Measurements from ENCODE around the gene BEND2. TPM values are rescaled to one million over a fixed set of nuclear protein-coding genes. Genes with fewer than 3 reads are reported as not detected.

Gene BEND2
- total RNA-seq, 2 donors from 2014 or later: under 0.01 TPM; not detected in 1

- Histone ChIP-seq H3K36me3 (replicated peaks in 1 of 2; ENCODE audit: insufficient read depth in 1 of 2, low read depth in 2 of 2) (no peaks in the 10 kb centered on the region), H3K27ac (no peak overlapping the region), H3K4me3 (no peak overlapping the region), H3K4me1 (no peaks in the 10 kb centered on the region), H3K9me3 (no peaks in the 10 kb centered on the region), H3K27me3 (no peaks in the 10 kb centered on the region)
- intact Hi-C loops (cut with DNase I): no loop called here
- TF ChIP-seq POLR2A (IDR thresholded peaks at IDR 0.05) (no peak), CTCF (IDR thresholded peaks at IDR 0.05) (no peak)
- DNase-seq (no peak), ATAC-seq (no peak)
- 75 to 81% methylated on average over 4 to 5 of the region's 5 CpGs for WGBS, 2 donors
Observed at GRCh38 chrX:18151157-18151556, 69.5 kb downstream of the BEND2 start.

GRCh38 chrX:18149454-18149853 lies 71.2 kb downstream of the BEND2 start:
- H3K4me3 ChIP-seq: no peak overlapping the region
- no peak overlapping the region for H3K27ac ChIP-seq
- H3K4me1 ChIP-seq: no peaks in the 10 kb centered on the region
- no peaks in the 10 kb centered on the region for H3K27me3 ChIP-seq
- H3K36me3 ChIP-seq (replicated peaks in 1 of 2; ENCODE audit: insufficient read depth in 1 of 2, low read depth in 2 of 2): no peaks in the 10 kb centered on the region
- TF ChIP-seq POLR2A (IDR thresholded peaks at IDR 0.05) (no peak), CTCF (IDR thresholded peaks at IDR 0.05) (no peak)
- intact Hi-C loops (cut with DNase I): no loop called here
- ATAC-seq (no peak), DNase-seq (no peak)
- no peaks in the 10 kb centered on the region for H3K9me3 ChIP-seq

- Histone ChIP-seq H3K4me3 (no peak overlapping the region), H3K4me1 (no peaks in the 10 kb centered on the region), H3K27ac (no peak overlapping the region), H3K36me3 (replicated peaks in 1 of 2; ENCODE audit: insufficient read depth in 1 of 2, low read depth in 2 of 2) (no peaks in the 10 kb centered on the region), H3K27me3 (no peaks in the 10 kb centered on the region), H3K9me3 (no peaks in the 10 kb centered on the region)
- intact Hi-C loops (cut with DNase I): no loop called here
- 21 to 30% methylated on average over 6 of the region's 6 CpGs for WGBS, 2 donors
- DNase-seq: peak in 2 of 4 donors; percentile 8 to 13
- TF ChIP-seq POLR2A (IDR thresholded peaks at IDR 0.05) (no peak), CTCF (IDR thresholded peaks at IDR 0.05) (no peak)
- ATAC-seq: no peak
Observed at GRCh38 chrX:18146954-18147353, 73.7 kb downstream of the BEND2 start.

GRCh38 chrX:18146009-18146408 lies 74.7 kb downstream of the BEND2 start:
- Histone ChIP-seq H3K4me3 (no peak overlapping the region), H3K36me3 (replicated peaks in 1 of 2; ENCODE audit: insufficient read depth in 1 of 2, low read depth in 2 of 2) (no peaks in the 10 kb centered on the region), H3K27me3 (no peaks in the 10 kb centered on the region), H3K4me1 (no peaks in the 10 kb centered on the region), H3K9me3 (no peaks in the 10 kb centered on the region), H3K27ac (no peak overlapping the region)
- 37 to 81% methylated on average over 2 of the region's 2 CpGs for WGBS, 2 donors
- DNase-seq: no peak
- no peak for ATAC-seq
- TF ChIP-seq POLR2A (IDR thresholded peaks at IDR 0.05): no peak
- TF ChIP-seq CTCF (IDR thresholded peaks at IDR 0.05): no peak
- intact Hi-C loops (cut with DNase I): no loop called here

GRCh38 chrX:18136816-18137215 lies 83.9 kb downstream of the BEND2 start:
- Histone ChIP-seq H3K9me3 (no peaks in the 10 kb centered on the region), H3K4me3 (no peak overlapping the region), H3K36me3 (replicated peaks in 1 of 2; ENCODE audit: insufficient read depth in 1 of 2, low read depth in 2 of 2) (no peaks in the 10 kb centered on the region), H3K27ac (no peak overlapping the region), H3K27me3 (no peaks in the 10 kb centered on the region), H3K4me1 (no peaks in the 10 kb centered on the region)
- DNase-seq: no peak
- WGBS, 2 donors: 80 to 90% methylated on average over 5 to 6 of the region's 6 CpGs
- intact Hi-C loops (cut with DNase I): no loop called here
- no peak for ATAC-seq
- TF ChIP-seq CTCF (IDR thresholded peaks at IDR 0.05): no peak
- TF ChIP-seq POLR2A (IDR thresholded peaks at IDR 0.05): no peak
